Measurements from ENCODE around the gene LAMA2.

Gene LAMA2

GRCh38 chr6:129359811-129360681 lies 477.1 kb downstream of the LAMA2 start:
- TF ChIP-seq CTCF (IDR thresholded peaks at IDR 0.05; ENCODE audit: low read depth, low read length), result no peak
- H3K4me3 ChIP-seq (ENCODE audit: low read depth, low read length), result no peak overlapping the region

- TF ChIP-seq CTCF (IDR thresholded peaks at IDR 0.05; ENCODE audit: low read depth, low read length), result no peak
- no peak overlapping the region for H3K4me3 ChIP-seq (ENCODE audit: low read depth, low read length)
These were observed 477.7 kb downstream of the LAMA2 start for GRCh38 chr6:129360682-129360955.

DNA sequence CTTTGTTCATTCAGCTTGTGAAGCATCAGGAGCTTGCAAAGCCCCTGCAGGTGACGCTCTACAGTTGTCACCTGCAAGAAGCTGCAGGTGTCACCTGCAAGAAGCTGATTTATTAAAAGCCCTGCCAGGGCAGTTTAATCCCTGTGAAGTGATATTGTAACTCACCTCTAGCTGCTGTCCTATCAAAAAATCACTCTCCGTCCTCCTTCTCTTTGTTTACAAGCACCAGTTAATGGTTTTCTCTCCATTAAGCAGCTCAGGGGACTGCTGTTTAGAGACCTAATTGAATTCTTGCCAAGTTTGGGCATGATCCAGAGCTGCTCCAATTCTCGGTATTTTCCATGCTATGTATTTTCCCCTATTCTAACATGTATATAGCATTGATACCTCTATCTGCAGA lies 481.1 kb downstream of the LAMA2 start:
- TF ChIP-seq CTCF (IDR thresholded peaks at IDR 0.05; ENCODE audit: low read depth, low read length), result no peak

GRCh38 chr6:129364767-129365166 lies 481.8 kb downstream of the LAMA2 start:
- TF ChIP-seq CTCF (IDR thresholded peaks at IDR 0.05; ENCODE audit: low read depth, low read length), result no peak
- H3K4me3 ChIP-seq (ENCODE audit: low read depth, low read length), result no peak overlapping the region

More for the DNA sequence above, 481.1 kb downstream of the LAMA2 start:
- H3K4me3 ChIP-seq (ENCODE audit: low read depth, low read length), result no peak overlapping the region

DNA sequence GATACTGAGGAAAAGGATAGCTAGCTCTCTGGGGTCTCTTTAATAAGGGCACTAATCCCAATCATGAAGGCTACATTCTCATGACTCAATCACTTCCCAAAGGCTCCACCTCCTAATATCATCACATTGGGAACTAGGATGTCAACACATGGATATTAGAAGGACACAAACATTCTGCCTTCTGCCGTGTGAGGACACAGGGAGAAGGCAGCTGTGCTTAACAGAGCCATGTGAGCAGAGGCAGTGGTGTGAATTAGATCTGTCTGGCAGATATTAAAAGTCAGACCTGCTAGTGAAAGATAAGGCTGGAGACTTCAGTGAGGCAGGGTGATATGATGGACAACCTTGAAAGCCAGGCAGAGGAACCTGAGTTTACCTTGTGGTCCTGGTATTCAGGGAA lies 485.1 kb downstream of the LAMA2 start:
- no peak for TF ChIP-seq CTCF (IDR thresholded peaks at IDR 0.05; ENCODE audit: low read depth, low read length)
- H3K4me3 ChIP-seq (ENCODE audit: low read depth, low read length), result no peak overlapping the region

DNA sequence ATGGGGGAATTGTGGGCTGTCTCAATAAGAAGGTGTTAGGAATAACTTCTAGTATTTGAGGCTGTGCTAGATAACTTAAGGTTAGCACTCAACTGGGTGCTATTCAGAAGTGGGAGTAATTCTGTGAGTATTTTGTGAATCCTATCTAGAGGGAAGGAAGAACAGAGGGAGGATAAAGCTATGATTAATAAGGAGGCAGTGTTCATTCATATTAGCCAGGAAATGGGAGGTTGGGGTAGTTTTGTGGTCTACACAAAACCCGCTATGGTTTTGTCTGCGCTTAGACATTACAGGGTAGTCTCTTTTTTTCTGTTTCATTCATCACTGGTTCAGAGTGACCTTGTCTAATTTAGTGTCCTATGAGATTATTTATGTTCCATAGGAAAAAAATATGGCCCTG lies 486.0 kb downstream of the LAMA2 start:
- TF ChIP-seq CTCF (IDR thresholded peaks at IDR 0.05; ENCODE audit: low read depth, low read length), result no peak
- no peak overlapping the region for H3K4me3 ChIP-seq (ENCODE audit: low read depth, low read length)

GRCh38 chr6:129369737-129370136 lies 486.8 kb downstream of the LAMA2 start:
- TF ChIP-seq CTCF (IDR thresholded peaks at IDR 0.05; ENCODE audit: low read depth, low read length), result no peak
- H3K4me3 ChIP-seq (ENCODE audit: low read depth, low read length), result no peak overlapping the region
